Measurements from ENCODE around the gene IRF1. TPM values are rescaled to one million over a fixed set of nuclear protein-coding genes. Genes with fewer than 3 reads are reported as not detected.
"Not testable (repeated sequence)": the region's sequence is repeated elsewhere in the genome, so short reads cannot be mapped to it uniquely, and the experiment has no call there.

The IRF1 gene
- total and polyA plus RNA-seq, 4 donors, result 9.5 to 42.6 (median 24.7) TPM

GRCh38 chr5:132525299-132525724 lies 34.7 kb upstream of the IRF1 start:
- H3K4me1 ChIP-seq (ENCODE audit: control insufficient read depth in 4 of 4, insufficient read depth in 4 of 4, low read length in 3 of 4), result peaks cover 0 to 7% (median 0%) of the 10 kb centered on the region in 4 donors
- TF ChIP-seq REST (IDR thresholded peaks at IDR 0.05) (no peak), NR2F2 (IDR thresholded peaks at IDR 0.05) (no peak), GABPA (IDR thresholded peaks at IDR 0.05 in 1 of 2, conservative IDR thresholded peaks at IDR 0.05 in 1 of 2) (no peak), FOXA2 (IDR thresholded peaks at IDR 0.05) (no peak), HNF4G (IDR thresholded peaks at IDR 0.05) (no peak), TAF1 (conservative IDR thresholded peaks at IDR 0.05) (no peak), SP1 (IDR thresholded peaks at IDR 0.05) (no peak), MAX (IDR thresholded peaks at IDR 0.05) (no peak), RXRA (IDR thresholded peaks at IDR 0.05) (no peak), RAD21 (IDR thresholded peaks at IDR 0.05) (no peak), YY1 (IDR thresholded peaks at IDR 0.05) (no peak), HNF4A (conservative IDR thresholded peaks at IDR 0.05) (no peak), EGR1 (IDR thresholded peaks at IDR 0.05; ENCODE audit: low read depth in 2 of 2) (no peak)

DNA sequence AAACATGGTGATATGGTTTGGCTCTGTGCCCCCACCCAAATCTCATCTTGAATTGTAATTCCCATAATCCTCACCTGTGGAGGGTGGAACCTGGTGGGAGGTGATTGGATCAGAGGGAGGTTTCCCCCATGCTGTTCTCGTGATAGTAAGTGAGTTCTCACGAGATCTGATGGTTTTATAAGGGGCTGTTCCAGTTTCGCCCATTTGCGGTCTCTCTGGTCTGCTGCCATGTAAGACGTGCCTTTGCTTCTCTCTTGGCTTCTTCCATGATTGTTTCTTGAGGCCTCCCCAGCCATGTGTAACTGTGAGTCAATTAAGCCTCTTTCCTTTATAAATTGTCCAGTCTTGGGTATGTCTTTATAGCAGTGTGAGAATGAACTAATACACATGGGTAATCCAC lies 34.3 kb upstream of the IRF1 start:
- not testable (repeated sequence) for H3K9me3 ChIP-seq (ENCODE audit: control insufficient read depth in 4 of 4, low read length in 3 of 4); H3K9ac ChIP-seq (ENCODE audit: low read depth in 1 of 2, low read length in 2 of 2); H3K27me3 ChIP-seq (ENCODE audit: control insufficient read depth in 4 of 4, insufficient read depth in 4 of 4, low read length in 3 of 4); H3K4me1 ChIP-seq (ENCODE audit: control insufficient read depth in 4 of 4, insufficient read depth in 4 of 4, low read length in 3 of 4); H3K4me3 ChIP-seq (ENCODE audit: low read depth in 1 of 3, low read length in 3 of 3); H3K27ac ChIP-seq (ENCODE audit: low read depth in 1 of 2, low read length in 2 of 2); DNase-seq (ENCODE audit: low spot score); H3K36me3 ChIP-seq (ENCODE audit: control insufficient read depth in 4 of 4, insufficient read depth in 3 of 4, low read depth in 1 of 4, low read length in 3 of 4)
- WGBS, result 91% methylated on average over 5 of the region's 5 CpGs

More at GRCh38 chr5:132525299-132525724, 34.7 kb upstream of the IRF1 start:
- Histone ChIP-seq H3K9ac (ENCODE audit: low read depth in 1 of 2, low read length in 2 of 2) (no peak overlapping the region), H3K4me3 (ENCODE audit: low read depth in 1 of 3, low read length in 3 of 3) (no peak overlapping the region), H3K27me3 (ENCODE audit: control insufficient read depth in 4 of 4, insufficient read depth in 4 of 4, low read length in 3 of 4) (no peaks in the 10 kb centered on the region), H3K9me3 (ENCODE audit: control insufficient read depth in 4 of 4, low read length in 3 of 4) (no peaks in the 10 kb centered on the region), H3K36me3 (ENCODE audit: control insufficient read depth in 4 of 4, insufficient read depth in 3 of 4, low read depth in 1 of 4, low read length in 3 of 4) (no peaks in the 10 kb centered on the region), H3K27ac (ENCODE audit: low read depth in 1 of 2, low read length in 2 of 2) (no peak overlapping the region)
- DNase-seq (ENCODE audit: low spot score), result no peak

- not testable (repeated sequence) for H3K9me3 ChIP-seq (ENCODE audit: control insufficient read depth in 4 of 4, low read length in 3 of 4); H3K4me1 ChIP-seq (ENCODE audit: control insufficient read depth in 4 of 4, insufficient read depth in 4 of 4, low read length in 3 of 4); DNase-seq (ENCODE audit: low spot score); H3K27ac ChIP-seq (ENCODE audit: low read depth in 1 of 2, low read length in 2 of 2); H3K36me3 ChIP-seq (ENCODE audit: control insufficient read depth in 4 of 4, insufficient read depth in 3 of 4, low read depth in 1 of 4, low read length in 3 of 4); H3K27me3 ChIP-seq (ENCODE audit: control insufficient read depth in 4 of 4, insufficient read depth in 4 of 4, low read length in 3 of 4); H3K4me3 ChIP-seq (ENCODE audit: low read depth in 1 of 3, low read length in 3 of 3); H3K9ac ChIP-seq (ENCODE audit: low read depth in 1 of 2, low read length in 2 of 2)
- 96% methylated on average over 1 of the region's 1 CpG for WGBS
Measured at GRCh38 chr5:132522067-132522466, 31.5 kb upstream of the IRF1 start.

- H3K9ac ChIP-seq (ENCODE audit: low read depth in 1 of 2, low read length in 2 of 2); H3K4me1 ChIP-seq (ENCODE audit: control insufficient read depth in 4 of 4, insufficient read depth in 4 of 4, low read length in 3 of 4); DNase-seq (ENCODE audit: low spot score); H3K27me3 ChIP-seq (ENCODE audit: control insufficient read depth in 4 of 4, insufficient read depth in 4 of 4, low read length in 3 of 4); H3K27ac ChIP-seq (ENCODE audit: low read depth in 1 of 2, low read length in 2 of 2); H3K4me3 ChIP-seq (ENCODE audit: low read depth in 1 of 3, low read length in 3 of 3); H3K36me3 ChIP-seq (ENCODE audit: control insufficient read depth in 4 of 4, insufficient read depth in 3 of 4, low read depth in 1 of 4, low read length in 3 of 4); H3K9me3 ChIP-seq (ENCODE audit: control insufficient read depth in 4 of 4, low read length in 3 of 4): not testable (repeated sequence)
- 90% methylated on average over 12 of the region's 25 CpGs for WGBS
Measured at GRCh38 chr5:132513618-132514336, 23.2 kb upstream of the IRF1 start.

Measured in liver (tissue), 9 donors.